ENCODE measurements around the gene FAM83C.

Gene FAM83C

DNA sequence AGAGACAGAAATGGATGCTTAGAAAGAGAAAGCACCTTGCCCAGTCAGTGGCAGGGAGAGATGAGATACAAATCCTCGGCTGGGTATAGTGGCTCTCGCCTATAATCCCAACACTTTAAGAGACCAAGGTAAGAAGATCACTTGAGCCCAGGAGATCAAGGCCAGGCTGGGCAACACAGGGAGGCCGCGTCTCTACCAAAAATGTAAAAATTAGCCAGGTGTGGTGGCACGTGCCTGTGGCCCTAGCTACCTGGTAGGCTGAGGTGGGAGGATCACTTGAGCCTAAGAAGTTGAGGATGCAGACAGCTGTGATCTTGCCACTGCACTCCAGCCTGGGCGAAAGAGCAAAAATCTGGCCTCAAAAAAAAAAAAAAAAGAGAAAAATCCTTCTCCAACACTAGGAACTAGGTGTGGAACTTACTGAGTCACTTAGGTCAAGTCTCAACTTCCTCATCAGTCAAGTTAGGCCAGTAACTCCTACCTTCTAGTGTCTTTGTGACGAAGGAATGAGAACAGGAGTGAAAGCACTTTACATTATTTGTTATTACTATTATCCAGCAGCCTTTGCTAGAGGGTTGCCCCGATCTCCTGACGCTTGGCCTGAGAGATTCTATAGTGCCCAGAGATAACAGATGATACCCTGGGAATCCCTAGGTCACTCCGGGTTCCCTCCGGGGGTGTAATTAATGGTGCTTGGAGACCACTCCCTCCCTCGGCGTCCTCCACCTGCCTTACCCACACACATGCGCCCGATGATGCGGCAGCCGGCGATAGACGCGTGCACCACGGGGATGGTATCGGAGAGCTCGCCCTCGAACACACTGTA lies 8.6 kb downstream of the FAM83C start:
- peak; percentile 6 for DNase-seq

DNA sequence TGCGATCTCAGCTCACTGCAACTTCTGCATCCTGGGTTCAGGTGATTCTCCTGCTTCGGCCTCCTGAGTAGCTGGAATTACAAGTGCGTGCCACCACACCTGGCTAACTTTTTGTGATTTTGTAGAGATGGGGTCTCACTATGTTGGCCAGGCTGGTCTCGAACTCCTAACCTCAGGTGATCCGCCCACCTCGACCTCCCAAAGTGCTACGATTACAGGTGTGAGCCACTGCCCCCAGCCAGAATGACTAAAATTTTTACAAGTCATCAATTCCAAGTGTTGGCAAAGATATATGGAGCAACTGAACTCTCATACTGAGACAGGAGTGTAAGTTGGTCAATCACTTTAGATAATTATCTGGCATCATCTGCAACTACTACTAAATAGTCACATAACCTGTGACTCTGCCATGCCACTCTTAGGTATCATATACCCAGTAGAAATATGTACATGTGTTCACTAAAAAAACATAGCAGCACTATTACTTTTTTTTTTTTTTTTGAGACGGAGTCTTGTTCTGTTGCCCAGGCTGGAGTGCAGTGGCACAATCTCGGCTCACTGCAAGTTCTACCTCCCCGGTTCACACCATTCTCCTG lies 10.6 kb downstream of the FAM83C start:
- DNase-seq: no peak

DNA sequence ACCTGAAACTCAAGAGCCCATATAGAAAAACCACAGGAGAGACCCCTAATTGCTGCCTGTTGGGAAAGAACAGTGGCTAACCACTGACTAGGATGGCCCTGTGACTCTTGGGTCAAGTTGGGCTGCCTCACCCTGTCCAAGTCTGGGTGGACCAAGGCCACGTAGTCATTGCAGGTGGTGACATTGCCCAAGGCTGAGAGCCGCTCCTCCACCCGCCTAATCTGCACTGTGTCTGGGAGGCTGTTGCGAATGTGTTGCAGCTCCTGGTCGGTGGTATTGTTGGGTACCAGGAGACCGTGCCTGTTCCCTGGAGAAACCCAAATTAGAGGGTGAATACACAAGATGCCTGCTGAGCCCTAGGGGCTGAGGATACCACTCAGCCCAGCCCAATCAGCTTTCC lies 11.7 kb downstream of the FAM83C start:
- DNase-seq: no peak

DNA sequence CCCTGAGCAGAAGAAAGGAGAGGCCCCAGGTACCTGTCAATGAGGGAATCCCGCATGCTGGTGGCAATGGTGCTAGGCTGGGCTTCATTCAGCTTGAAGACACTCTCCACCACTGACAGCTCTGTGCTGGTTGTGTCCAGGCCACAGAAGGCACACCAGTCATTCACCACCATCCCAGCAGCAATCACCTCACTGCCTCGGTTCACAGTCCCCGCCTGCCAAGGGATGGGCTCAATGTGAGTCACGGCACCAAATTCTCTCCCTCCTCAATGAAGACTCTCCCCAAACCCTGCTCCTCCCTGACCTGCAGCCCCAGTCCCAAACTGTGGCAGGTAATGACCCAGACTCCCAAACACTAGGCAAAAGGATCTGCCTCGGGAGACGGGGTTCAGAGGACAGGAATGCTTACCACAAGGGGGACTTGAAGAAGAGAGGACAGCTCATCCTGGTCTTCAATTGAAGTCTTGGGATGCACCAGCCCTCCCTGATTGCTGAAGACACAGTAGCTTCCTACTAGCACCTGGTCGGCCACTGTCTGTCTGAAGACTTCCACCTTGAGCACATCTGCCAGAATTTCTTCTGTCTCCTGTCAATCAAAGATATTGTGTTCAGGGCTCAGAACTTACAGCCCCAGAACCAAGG lies 12.6 kb downstream of the FAM83C start:
- no peak for DNase-seq

DNA sequence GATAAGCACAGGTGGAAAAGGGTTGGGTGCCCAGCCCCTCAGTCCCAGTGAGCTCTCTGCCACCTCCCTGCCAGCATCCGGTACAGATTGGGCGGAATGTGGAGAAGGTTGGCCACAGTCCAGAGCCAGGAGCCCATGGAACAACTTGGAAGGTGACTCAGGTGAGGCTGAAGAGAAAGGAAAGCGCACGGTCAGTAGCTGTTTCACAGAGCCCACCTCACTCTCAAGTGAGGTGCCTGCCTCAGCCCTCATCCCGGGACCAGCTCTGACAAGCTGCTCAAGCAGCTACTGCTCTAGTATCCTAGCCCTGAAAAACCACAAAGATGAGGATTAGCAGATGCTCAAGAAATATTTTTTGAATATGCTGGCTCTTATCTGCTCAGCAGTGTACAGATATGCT lies 13.2 kb downstream of the FAM83C start:
- no peak for DNase-seq

DNA sequence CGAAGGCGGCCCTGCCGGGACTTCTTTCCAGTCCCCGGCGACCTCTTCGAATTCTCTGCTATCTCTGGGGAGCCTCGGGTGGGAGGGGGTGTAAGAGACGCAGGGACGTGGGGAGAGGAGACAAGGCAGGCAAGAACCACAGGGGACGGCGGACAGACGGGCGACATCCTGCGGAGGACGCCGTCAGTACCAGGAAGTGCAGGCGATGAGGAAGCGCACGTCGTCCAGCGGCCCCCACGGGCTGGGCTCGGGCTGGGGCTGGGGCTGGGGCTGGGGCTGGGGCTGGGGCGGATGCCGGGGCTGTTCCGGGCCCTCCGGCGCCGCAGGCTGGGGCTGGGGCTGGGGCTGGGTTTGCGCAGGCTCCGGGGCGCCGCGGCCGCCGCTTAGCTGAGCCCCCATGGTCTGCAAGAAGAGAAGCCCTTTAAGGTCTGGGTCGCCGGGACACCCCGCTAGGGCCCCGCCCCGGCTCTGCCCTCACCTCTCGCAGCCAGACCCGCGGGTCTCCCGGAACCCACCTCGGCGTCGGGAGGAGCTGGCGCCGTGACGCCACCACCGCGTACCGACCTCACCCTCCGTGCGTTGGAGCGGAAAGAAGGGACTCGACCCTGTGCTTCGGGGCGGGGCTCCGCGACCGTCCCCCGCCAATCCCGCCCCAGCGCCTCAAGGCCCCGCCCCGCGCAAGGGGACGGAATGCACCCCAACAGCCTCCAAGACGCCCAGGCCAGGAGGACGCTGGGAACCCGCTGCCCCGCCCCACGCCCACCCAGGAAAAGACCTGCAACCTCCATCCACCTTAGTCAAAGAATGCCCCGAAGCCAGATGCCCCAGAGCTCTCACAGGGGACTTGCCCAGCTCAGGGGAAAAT lies 14.5 kb downstream of the FAM83C start, which contains the start of gene MMP24OS:
TSS of gene MMP24OS (minus strand) at position 592 of the 865 bp plus-strand sequence. CDS start at position 399, 193 bp downstream.
- peak; percentile 92 for DNase-seq

DNA sequence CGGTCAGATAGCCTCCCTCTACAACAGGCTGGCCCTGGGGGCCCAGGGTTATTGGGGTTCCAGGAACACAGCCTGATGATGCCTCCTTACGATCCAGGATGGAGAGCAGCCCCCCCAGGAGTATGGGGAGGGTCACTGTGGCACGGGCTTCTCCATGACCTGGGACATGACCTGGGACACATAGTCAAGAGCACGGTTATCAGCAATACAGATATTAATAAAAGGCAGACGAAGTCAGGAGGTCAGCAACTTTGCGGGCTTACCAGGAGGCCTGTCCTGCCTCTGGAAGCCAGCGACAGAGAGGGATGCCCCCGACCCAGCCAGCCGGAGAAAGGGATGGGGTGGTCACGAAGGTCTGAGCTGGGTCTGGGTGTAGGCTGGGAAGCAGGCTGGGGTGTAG lies 15.1 kb downstream of the FAM83C start:
- no peak for DNase-seq

DNA sequence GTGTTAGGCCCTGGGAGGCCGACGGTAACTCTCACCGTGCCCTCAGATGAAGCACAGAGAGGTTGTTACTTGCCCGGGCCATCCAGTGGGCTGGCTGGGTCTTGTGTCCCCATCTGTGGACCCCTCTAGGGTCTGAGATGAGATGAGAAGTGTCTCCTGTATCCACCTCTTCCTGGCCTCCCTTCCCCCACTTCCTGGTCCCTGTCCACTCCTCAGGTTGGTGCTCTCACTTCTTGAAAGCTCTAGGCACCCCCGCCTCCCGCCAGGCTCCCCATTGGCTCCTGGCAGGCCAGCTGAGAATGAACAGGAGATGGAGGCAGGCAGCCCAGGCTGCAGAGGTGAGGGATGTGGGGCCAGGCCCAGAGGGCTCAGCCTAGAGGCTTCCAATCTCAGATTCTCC lies 15.8 kb downstream of the FAM83C start:
- DNase-seq: no peak

DNA sequence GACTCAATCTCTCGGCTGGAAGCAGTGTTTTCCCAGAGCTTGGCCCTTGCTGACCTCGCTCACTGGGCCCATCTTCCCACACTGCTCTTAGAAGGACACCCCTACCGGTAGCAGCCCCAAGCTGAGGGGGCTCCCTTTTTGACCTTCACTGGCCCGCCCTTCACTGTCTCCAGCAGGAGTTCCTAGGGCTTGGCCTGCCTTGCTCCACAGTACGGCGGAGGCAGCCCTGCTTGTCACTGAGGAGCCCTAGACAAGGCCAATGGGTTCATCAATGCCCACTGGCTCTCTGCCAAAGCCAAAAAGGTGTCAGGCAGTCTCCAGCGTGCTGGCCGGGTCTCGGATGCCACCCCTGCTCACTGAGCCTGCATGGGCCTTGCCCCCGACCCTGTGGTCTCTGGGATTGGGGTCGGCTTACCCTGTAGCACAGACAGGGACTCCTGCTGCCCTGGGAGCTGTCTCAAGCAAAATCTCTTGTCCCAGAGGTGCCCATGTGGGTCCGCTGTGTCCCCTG lies 16.4 kb downstream of the FAM83C start:
- DNase-seq: no peak

DNA sequence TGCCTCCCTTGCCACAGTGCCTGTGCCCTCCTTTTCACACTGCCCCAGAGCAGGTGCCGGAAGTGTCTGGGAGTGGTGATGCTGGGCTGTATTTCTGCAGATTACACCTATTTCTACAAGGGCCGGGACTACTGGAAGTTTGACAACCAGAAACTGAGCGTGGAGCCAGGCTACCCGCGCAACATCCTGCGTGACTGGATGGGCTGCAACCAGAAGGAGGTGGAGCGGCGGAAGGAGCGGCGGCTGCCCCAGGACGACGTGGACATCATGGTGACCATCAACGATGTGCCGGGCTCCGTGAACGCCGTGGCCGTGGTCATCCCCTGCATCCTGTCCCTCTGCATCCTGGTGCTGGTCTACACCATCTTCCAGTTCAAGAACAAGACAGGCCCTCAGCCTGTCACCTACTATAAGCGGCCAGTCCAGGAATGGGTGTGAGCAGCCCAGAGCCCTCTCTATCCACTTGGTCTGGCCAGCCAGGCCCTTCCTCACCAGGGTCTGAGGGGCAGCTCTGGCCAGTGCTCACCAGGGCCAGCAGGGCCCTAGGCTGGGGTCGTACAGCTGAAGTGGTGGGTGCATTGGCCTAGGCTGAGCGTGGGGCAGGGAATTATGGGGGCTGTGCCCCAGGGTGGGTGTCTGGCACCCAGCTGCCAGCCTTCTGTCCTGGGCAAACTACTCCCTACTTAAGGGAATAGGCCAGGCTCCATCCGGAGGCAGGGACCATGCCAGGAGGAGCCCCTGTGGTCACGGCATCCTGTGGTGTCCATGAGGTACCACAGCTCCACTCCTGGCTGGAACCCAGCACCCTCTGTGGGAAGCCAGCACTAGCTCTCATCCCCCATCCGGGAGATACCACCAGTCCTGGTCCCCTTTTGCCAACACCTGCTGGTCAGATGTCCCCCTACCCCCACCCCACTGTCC lies 17.8 kb downstream of the FAM83C start:
- DNase-seq: no peak

DNA sequence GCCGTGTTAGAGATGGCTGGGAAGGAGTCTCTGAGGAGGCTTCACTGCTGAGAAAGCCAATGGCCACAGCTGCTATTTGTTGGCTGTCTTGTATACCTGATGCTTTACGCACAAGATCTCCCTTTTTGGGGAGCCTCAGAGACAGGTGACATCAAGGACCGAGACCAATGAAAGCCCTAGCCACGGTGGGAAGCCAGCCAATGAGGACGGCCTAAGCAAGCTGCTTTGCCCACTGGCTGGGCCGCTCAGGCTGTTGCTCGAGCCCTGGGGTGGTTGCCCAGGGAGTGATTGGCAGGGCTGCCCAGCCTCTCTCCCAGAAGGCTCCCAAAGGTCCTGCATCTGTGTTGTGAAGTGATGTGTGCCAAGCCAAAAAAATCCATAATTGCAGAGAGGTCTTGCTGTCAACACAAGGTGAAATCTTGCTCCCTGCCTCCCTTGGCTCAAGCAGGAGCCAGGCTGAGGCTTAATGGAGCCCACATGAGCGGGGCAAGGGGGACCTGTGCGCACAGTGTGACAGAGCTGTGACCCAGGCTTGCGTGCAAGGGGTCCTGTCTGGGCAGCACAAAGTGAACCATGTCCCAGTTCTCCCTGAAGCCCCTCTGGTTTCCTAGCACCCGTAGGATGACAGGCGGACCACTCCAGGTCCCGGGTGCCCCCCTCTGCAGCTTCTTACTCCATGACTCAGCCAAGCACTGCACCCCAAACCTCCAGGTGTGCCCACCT lies 18.6 kb downstream of the FAM83C start:
- DNase-seq: no peak

DNA sequence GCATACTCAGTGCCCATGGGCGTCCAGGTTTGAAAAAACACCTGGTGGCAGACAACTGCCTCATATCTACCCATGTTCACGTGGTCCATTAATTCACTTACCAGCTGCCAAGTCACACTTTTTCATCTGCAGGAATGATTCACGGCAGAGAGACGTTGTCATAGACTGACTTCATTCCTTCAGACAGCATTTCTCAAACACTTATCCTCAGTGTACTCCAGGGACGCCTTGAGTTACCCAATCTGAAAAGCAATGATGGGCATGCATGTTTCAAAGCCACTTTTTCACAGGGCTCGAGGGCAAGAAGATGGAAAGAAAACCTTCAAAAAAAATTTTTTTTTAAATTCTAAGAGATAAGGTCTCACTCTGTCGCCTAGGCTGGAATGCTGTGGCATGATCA lies 20.3 kb downstream of the FAM83C start:
- peak; percentile 41 for DNase-seq

DNA sequence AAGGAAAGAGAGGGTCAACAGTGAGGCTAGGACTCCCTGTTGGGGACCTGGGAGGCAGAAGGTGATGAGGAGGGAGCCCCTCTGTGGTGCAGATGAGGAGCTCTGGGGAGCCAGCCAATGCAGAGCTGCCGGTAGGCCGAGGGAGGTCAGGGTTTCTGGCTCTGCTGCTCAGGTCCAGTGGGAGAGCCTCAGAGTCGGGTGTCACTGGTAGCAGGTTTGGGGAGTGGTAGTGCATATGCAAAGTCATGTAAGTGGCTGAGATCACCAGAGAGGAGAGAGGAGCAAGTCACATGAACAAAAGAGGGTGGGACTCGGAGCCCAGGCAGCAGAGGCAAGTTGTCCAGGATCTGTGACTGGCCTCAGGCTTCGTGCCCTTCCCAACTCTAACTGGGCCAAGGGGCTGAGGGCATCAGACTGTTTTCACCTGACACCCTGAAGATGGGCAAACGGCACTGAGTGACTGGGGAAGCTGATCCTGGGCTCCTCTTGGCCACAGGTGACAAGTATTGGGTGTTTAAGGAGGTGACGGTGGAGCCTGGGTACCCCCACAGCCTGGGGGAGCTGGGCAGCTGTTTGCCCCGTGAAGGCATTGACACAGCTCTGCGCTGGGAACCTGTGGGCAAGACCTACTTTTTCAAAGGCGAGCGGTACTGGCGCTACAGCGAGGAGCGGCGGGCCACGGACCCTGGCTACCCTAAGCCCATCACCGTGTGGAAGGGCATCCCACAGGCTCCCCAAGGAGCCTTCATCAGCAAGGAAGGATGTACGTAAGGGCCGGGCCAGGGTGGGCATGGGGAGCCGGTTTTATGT lies 20.9 kb downstream of the FAM83C start:
- DNase-seq: peak; percentile 9

DNA sequence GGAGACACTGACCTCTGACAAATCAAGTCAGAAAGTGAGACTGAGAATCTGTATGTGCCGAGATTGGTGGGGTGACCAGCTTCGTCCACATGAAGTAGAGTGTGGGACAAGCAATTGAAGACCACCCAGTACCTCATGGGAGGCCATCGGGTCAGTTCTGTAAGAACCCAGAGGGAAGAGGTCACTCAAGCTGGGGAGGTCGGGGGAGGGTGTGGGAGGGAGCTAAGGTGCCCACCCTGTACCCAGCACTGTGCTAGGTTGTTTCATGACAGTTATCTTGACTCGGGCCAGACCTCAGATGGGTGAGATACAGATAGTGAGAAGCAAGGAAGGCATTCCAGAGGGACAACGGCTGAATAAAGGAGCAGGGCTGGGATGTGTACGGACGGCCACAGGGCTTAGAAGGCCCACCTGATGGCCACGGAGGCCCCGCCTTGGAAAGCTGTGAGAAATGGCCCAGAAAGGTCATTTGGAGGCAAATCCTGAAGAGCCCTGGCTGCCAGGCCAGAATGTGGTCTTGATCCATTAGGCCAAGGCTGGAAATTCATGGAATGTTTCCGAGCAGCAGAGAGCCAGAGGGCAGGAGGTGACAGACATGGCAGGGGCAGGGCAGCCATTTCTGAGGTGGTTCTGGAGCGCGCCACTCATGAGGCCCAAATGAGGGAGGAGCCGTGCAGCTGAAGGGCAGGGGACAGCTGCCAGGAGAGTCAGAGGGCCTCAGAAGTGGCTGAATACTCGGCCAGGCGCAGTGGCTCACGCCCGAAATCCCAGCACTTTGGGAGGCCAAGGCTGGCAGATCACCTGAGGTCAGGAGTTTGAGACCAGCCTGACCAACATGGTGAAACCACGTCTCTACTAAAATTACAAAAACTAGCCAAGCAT lies 22.0 kb downstream of the FAM83C start:
- DNase-seq: no peak

DNA sequence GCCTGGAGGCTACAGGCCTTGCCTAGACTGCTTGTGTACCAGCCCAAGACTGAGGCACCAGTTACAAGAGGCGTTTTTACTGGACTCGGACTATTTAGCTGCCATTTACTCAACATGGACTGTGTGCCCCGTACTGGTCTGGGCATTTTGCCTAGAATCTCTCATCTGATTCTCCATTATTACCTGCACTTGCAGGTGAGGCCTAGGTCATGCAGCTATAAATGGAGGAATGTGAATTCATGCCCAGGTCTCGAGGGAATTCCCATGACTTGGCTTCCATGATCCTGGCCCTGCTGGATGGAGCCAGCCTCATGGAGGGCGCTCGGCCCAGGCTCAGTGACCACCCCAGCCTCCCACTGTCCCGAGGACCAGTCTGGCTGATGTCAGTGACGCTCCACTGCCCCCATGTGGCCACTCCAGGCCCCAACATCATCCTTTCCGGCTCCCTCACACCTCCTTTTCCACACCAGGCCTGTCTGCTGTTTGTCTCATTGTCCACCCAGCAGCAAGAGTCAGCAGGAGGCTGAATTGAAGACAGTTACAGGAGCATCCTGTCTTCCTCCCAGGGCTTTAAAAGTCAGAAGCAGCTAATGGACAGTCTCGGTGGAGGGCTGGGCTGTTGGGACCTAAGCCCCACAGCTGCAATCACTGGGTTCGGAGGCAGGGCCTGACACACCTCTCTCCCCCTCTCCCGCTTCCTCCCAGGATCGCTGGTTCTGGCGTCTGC lies 23.0 kb downstream of the FAM83C start:
- peak; percentile 56 for DNase-seq

DNA sequence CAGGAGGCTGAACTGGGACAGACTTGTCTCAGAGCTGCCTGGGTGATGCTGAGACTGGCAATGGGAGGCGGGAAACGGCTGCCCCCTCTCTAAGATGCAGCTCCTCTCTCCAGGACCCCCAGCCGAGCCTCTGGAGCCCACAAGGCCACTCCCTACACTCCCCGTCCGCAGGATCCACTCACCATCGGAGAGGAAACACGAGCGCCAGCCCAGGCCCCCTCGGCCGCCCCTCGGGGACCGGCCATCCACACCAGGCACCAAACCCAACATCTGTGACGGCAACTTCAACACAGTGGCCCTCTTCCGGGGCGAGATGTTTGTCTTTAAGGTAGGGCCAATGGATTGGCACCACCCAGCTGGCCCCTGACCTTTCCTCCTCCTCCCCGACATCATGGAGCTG lies 25.1 kb downstream of the FAM83C start:
- DNase-seq: no peak

DNA sequence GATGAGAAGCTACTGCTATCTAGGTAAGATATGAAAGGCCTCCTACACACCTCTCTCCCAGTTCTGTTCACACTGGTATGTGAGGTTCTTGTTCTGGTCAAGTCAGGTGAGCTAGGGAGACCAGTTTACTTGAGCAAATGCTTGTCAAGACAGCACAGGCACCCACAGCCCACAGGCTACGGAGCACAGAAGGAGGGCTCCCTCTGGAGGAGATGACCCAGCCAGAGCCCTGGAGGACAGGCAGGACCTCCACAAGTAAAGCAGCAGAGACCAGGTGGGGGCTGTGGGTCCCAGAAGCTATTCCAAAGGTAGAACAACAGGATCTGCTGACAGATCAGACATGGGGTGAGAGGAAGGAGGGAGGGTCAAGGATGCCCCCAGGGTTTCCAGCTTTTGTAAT lies 27.5 kb downstream of the FAM83C start:
- peak; percentile 7 for DNase-seq
